ENCODE data around the gene PRKN.
"Not testable (repeated sequence)": the region's sequence is repeated elsewhere in the genome, so short reads cannot be mapped to it uniquely, and the experiment has no call there.

The PRKN gene

GRCh38 chr6:161533266-161533665 is 1194.3 kb downstream of the PRKN start:
- DNase-seq (ENCODE audit: low read depth in 2 of 3, low spot score in 1 of 3) = no peak

DNA sequence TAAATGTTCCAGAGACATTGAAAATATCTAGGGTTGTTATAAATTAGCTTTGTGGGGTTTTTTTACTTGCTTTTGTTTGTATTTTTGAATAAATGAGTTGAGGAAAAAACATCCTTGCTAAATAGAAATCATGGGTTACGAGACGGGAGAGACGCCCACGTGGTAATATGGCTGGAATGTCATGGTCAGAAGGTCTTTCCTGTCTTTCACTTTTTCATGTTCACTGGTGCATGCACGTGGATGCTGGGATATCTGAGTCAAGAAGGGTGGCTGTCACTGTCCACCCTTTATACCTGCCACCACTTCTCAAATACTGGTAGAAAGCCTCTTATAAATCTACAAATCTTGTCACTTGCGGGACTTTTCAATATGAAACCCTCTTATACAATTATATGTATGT is 1195.0 kb downstream of the PRKN start:
- no peak for DNase-seq (ENCODE audit: low read depth in 2 of 3, low spot score in 1 of 3)

DNA sequence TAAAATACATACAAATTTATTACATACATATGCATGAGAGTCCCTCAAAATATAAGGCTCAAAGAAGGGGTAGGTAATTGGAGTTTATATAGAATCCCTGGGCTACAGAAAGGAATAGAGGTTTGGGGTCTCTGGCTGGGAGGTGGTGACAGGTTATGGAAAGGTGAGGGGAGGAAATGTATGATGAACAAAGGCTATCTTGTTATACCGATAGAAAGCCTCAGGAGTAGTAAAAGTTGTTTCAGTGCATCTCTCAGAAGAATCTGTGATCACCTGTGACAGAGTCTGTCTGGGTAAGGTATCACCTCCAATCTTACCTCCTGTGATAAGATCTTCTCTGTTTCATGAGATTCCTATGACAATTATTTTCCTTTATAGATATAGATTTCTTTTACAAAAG is 1200.8 kb downstream of the PRKN start:
- DNase-seq (ENCODE audit: low read depth in 2 of 3, low spot score in 1 of 3) = no peak

GRCh38 chr6:161523362-161523761 is 1204.2 kb downstream of the PRKN start:
- DNase-seq (ENCODE audit: low read depth in 2 of 3, low spot score in 1 of 3) = no peak

DNA sequence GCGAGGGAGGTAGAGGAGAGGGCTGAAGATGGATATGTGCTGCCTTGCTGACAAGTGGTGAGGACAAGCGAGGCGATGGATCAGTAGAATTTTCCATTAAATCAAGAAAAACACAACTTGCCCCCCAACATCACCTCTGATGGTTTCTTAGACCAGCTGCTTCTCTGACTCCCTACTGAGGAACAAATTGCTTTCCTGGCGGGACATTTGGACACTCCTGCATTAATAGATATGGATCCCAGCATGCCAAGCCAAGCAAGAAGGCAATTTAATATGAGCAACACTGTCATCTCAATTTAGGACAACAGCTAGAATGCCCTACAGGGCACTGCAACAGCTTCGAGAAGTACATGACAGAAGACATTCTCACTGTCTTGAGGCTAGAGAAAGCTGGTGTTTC is 1205.3 kb downstream of the PRKN start:
- no peak for DNase-seq (ENCODE audit: low read depth in 2 of 3, low spot score in 1 of 3)

DNA sequence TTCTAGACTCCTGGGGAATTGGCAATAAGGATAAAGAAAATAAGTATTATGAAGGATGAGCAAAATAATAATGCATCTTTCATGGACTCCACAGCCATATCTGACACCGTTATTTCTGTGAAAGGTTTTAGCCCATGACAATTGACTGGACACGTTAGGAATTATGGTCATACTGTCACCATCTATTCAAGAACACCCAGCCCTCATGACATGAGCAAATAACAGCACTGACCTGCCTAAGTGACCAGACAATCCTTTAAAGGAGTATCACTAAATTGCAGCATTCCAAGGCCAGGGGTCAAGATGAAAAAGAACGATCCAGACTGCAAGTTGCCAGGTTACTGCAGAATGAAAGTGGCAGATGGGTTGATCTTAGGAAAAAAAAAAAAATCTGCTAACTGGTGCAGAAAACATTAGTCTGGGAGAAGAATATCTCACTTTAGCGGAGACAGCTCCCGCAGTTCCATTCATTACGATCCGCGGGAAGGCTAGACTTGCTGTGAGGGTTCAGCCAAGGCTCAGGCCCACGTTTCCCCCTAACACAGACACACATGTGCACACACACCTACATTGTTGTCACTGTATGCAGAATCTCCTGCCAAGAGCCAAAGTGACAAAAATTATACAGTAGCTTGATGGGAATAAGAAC is 1216.0 kb downstream of the PRKN start:
- no peak for DNase-seq (ENCODE audit: low read depth in 2 of 3, low spot score in 1 of 3)

- no peak for DNase-seq (ENCODE audit: low read depth in 2 of 3, low spot score in 1 of 3)
Observed at GRCh38 chr6:161508341-161508740, 1219.2 kb downstream of the PRKN start.

GRCh38 chr6:161507375-161507774 is 1220.2 kb downstream of the PRKN start:
- DNase-seq (ENCODE audit: low read depth in 2 of 3, low spot score in 1 of 3) = no peak

DNA sequence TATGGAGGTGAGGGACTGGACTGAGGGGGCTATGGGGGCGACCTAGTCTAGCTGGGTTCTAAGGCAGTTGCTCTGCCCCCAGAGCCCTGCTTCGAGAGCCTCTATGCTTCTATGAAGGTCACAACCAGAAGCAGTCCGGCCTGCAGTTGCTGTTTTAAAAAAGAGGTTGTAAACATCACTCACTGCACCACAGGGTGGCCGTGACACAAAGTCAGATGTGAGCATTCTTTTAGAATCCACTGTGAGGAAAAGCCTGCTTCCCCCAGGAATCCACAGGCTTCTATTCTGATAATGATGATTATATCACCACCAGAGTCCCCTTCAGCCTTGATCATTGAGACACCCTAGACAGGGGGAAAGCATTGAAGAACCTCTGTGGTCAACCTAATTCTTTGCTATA is 1224.0 kb downstream of the PRKN start:
- DNase-seq (ENCODE audit: low read depth in 2 of 3, low spot score in 1 of 3) = no peak

GRCh38 chr6:161498881-161499280 is 1228.7 kb downstream of the PRKN start:
- DNase-seq (ENCODE audit: low read depth in 2 of 3, low spot score in 1 of 3) = no peak

- DNase-seq (ENCODE audit: low read depth in 2 of 3, low spot score in 1 of 3) = no peak
Observed at GRCh38 chr6:161498359-161498758, 1229.2 kb downstream of the PRKN start.

GRCh38 chr6:161496941-161497340 is 1230.6 kb downstream of the PRKN start:
- DNase-seq (ENCODE audit: low read depth in 2 of 3, low spot score in 1 of 3) = no peak

- DNase-seq (ENCODE audit: low read depth in 2 of 3, low spot score in 1 of 3) = not testable (repeated sequence)
Observed at GRCh38 chr6:161496271-161496670, 1231.3 kb downstream of the PRKN start.

DNA sequence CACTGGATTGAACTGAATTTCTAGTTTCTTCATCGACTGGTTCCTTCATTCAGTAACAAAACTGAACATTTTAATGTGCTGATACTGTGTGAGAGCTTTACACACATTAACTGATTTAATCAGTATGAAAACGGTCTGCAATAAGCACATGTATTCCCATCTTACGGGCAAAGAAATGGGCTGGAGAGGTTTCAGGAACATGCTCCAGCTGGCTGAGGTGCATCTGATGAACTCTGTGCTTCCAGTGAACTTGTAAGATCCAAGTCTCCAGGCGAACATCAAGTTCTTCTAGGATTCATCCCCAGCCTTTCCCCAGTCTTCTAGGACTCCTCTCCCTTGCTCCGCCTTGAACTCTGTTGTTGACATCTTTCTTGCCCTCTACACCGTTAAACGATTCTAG is 1233.0 kb downstream of the PRKN start:
- DNase-seq (ENCODE audit: low read depth in 2 of 3, low spot score in 1 of 3) = no peak

DNA sequence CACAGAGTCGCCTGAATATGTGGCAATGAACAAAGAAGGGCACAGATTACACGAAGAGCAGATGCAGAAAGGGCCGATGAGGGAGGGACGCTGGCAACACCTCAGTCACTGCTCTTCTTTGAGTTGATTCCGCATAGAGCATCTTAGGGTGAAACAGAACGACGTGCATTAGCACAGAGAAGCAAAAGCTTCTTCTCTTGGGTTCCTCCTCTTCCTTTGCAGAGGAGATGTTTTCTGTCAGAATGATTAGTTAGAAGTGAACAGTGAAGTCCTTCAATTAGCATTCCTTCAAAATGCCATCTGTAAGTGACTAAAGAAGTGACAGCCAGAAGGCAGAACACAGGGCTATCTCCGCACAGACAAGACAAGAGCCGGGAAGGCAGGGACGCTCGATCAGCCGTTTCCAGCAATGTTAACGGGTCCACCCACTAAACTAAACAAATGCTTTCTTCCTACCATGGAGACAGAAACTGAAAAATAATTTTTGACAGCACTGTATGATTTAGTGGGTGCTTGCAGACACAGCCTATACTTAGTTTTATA is 1233.9 kb downstream of the PRKN start:
- no peak for DNase-seq (ENCODE audit: low read depth in 2 of 3, low spot score in 1 of 3)

DNA sequence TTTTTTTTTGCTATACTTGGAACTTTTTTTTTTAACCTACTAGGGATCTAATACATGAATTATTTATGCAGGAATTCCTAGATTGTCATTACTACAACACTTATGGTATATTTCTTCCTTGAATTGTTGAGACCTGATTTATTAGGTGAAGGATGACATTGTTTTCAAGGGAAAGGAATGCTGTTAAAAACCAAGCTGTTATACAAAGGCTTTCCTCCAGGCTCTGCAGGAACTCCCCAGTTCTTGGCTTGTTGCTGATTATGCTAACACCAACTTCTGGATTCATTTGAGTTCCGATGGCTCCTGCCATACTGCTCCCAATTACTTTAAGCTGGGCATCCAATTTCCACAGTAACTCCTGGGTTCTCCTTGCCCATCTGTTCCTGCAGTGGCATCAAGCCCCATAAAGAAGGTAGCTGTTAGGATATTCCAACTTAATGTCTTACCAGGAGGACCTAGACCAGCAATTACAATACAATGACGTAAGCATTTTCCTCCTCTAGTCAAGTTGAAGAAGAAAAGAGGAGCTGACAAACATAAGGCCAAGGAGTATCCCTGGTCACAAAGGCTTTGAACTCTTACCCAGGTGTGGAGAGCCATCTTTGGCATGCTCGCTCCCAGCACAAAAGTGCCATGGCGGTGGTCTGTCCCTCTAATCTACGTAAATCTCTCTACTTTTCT is 1237.8 kb downstream of the PRKN start:
- DNase-seq (ENCODE audit: low read depth in 2 of 3, low spot score in 1 of 3) = no peak

- no peak for DNase-seq (ENCODE audit: low read depth in 2 of 3, low spot score in 1 of 3)
Observed at GRCh38 chr6:161487694-161488093, 1239.9 kb downstream of the PRKN start.

DNA sequence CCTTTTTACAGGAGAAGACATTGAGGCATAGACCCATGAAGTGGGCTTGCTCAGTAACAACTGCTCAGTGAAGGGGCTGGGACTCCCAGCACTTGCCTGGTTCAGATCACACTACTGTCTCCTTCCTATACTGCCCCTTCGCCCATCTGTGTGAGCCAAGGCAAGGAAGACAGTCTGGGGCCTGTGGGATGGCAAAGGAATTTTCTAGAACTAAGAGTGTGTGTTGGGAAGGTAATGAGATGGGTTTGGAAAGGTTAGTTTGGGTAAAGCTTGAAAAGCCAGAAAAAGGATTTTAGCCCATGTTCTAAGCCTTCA is 1240.4 kb downstream of the PRKN start:
- no peak for DNase-seq (ENCODE audit: low read depth in 2 of 3, low spot score in 1 of 3)

DNA sequence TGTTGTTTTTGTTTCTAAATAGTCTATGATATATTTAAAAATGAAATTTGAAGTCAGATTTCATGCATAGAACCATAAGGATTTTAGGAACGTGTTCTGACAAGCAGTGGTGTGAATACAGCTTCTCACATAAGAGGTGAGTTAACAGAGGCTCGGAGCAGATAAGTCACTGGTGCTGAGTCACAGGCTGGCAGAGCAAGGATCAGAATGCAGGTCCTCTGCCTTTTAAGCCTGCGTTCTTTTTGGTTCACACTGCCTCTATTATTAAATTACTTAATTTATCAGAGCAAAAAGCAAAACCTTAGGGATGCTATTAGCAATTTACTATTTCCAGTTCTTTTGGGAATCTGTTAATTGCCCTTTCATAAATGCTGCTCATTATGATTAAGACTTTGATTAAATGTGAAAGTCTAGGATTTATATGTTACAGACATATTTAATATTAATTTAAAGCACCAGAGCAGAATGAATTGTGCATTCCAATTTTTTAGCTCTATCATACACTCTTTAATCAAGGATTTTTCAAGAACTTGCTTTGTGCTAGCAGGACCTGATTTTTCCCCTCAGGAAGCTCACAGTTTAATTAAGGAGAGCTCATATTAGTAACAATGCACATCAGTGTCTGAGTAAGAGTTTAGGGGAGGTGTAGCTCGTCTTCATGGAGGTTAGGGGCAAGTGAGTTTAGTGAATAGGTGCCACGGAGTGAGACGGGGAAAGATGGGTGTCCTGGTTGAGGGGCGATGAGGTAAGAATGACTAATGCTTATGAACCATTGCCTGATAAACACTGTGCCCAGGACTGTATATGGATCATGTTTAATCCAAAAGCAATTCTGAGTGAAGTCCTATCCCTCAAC is 1241.0 kb downstream of the PRKN start:
- DNase-seq (ENCODE audit: low read depth in 2 of 3, low spot score in 1 of 3) = no peak

DNA sequence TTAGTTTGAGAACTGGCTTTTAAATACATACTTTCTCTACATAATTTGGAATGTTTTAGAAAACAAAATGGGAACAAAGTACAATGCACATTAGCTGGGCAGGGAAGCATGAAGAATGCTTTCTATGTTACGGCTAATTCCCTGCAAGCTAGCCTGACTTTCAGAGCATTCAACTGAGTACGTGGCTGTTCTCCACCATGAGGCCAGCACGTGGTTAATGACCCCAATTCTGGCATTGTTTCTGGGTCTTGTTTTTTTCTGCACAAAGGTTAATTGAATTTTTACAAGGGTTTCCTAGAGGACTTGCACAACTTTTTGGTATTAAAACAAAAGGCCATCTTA is 1245.1 kb downstream of the PRKN start:
- no peak for DNase-seq (ENCODE audit: low read depth in 2 of 3, low spot score in 1 of 3)

DNA sequence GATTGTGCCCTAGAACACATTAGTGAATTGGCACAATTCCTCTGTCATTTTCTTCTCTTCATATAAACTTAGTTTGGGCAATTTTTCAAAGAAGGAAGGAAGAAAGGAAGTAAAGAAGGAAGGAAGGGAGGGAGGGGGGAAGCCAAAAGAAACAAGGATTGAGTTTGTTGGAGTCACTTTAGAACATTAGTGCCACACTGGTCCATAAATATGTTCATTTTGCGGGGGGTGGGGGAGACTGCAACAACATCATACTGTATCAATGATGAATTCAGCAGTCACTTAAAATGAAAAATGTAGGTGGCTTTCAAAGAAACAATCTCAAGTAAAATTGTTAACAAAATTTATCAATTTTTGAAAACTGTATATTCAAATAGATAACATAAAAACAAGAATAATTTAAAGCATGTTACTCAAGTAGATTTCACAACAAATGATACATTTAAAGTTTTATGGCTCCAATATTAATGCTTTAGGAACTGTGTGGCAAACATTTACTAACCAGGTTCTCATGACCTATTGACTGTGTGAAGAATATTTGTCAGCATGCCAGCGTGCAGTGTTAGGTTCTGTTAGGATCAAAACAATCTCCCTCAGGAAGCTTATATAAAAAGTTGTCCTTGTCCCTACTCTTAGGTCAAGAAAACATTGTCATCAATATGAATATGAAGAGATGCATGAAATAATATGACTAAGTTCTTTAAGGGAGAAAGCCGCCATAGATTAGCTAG is 1245.6 kb downstream of the PRKN start:
- DNase-seq (ENCODE audit: low read depth in 2 of 3, low spot score in 1 of 3) = no peak
